Dermis blood vessel endothelial cell (primary cell): ENCODE results near the gene CC2D1B. TPM values are rescaled to one million over a fixed set of nuclear protein-coding genes. Genes with fewer than 3 reads are reported as not detected.

ENCODE experiments used
- DNase-seq: peaks from one replicate; pipeline ENCODE4 v3.0.0; 2010
- total RNA-seq: library from RNA; depleted of rRNA; stranded (reverse); fragments of >200 nt; gene quantifications from 2 replicates; pipeline ENCODE4 v1.2.3, GENCODE V29; 2014

The CC2D1B gene
- total RNA-seq, 1 donor from 2014 or later, result 37.3 TPM

- no peak for DNase-seq
These were observed 60.4 kb downstream of the CC2D1B start for GRCh38 chr1:52305417-52306226.

Other genes with a start within 250 kb of the CC2D1B start
- 39.2 and 49.4 TPM in 2 replicates for gene ZFYVE9, start 224.1 kb downstream of the CC2D1B start, total RNA-seq
- 2.9 and 11.2 TPM in 2 replicates for gene ORC1, start 38.2 kb upstream of the CC2D1B start, total RNA-seq
- gene PRPF38A, start 38.4 kb upstream of the CC2D1B start, total RNA-seq, result 15.1 and 23.0 TPM in 2 replicates
- 24.8 and 28.3 TPM in 2 replicates for gene TUT4, start 186.9 kb upstream of the CC2D1B start, total RNA-seq
- 7.1 and 24.3 TPM in 2 replicates for gene GPX7, start 236.2 kb upstream of the CC2D1B start, total RNA-seq